Osteocyte (in vitro differentiated cells): Measurements from ENCODE around the gene CCDC93. TPM values are rescaled to one million over a fixed set of nuclear protein-coding genes. Genes with fewer than 3 reads are reported as not detected.
"Not testable (repeated sequence)": the region's sequence is repeated elsewhere in the genome, so short reads cannot be mapped to it uniquely, and the experiment has no call there.

Experiments
- DNase-seq: peaks from one replicate; pipeline ENCODE4 v3.0.0; 2021; ENCODE audit warnings: mixed read lengths; ENCODE audit not compliant: unreplicated experiment; ENCODE audit errors: extremely low spot score
- H3K27ac Mint-ChIP-seq: one replicate; pipeline ENCODE4 v1.8.0; 2021; ENCODE audit warnings: mild to moderate bottlenecking, mixed read lengths; ENCODE audit not compliant: unreplicated experiment
- H3K27me3 Mint-ChIP-seq: one replicate; pipeline ENCODE4 v1.8.0; 2021; ENCODE audit warnings: mixed read lengths; ENCODE audit not compliant: unreplicated experiment
- H3K36me3 Mint-ChIP-seq: one replicate; pipeline ENCODE4 v1.8.0; 2021; ENCODE audit warnings: mixed read lengths; ENCODE audit not compliant: unreplicated experiment
- H3K4me1 Mint-ChIP-seq: one replicate; pipeline ENCODE4 v1.8.0; 2021; ENCODE audit warnings: mixed read lengths; ENCODE audit not compliant: unreplicated experiment
- H3K4me3 Mint-ChIP-seq: one replicate; pipeline ENCODE4 v1.8.0; 2021; ENCODE audit warnings: mild to moderate bottlenecking, moderate library complexity, mixed read lengths; ENCODE audit not compliant: unreplicated experiment
- H3K9me3 Mint-ChIP-seq: one replicate; pipeline ENCODE4 v1.8.0; 2021; ENCODE audit warnings: mixed read lengths; ENCODE audit not compliant: unreplicated experiment
- CTCF ChIP-seq: fragments of 200-600 bp; sonication (generic); IDR thresholded peaks from 2 replicates; pipeline ENCODE4 v1.5.0; 2021; ENCODE audit warnings: antibody characterized with exemption, mild to moderate bottlenecking, moderate library complexity
- total RNA-seq: library from RNA; stranded (reverse); gene quantifications from 2 replicates; pipeline ENCODE4 v1.2.1, GENCODE V29; 2021

The CCDC93 gene
- total RNA-seq, 1 donor from 2014 or later = 23.3 TPM

- Mint-ChIP-seq H3K36me3 (peaks cover 71% of the 10 kb centered on the region), H3K4me3 (no peak overlapping the region), H3K27me3 (no peaks in the 10 kb centered on the region), H3K9me3 (no peaks in the 10 kb centered on the region), H3K27ac (no peak overlapping the region), H3K4me1 (no peaks in the 10 kb centered on the region)
- no peak for TF ChIP-seq CTCF
- no peak for DNase-seq
Measured at GRCh38 chr2:117931266-117931665, 82.6 kb downstream of the CCDC93 start.

GRCh38 chr2:117930775-117931174 is 83.1 kb downstream of the CCDC93 start:
- H3K27ac Mint-ChIP-seq = no peak overlapping the region
- TF ChIP-seq CTCF = no peak
- H3K27me3 Mint-ChIP-seq = no peaks in the 10 kb centered on the region
- no peak for DNase-seq
- no peaks in the 10 kb centered on the region for H3K4me1 Mint-ChIP-seq
- no peak overlapping the region for H3K4me3 Mint-ChIP-seq
- H3K36me3 Mint-ChIP-seq = peaks cover 70% of the 10 kb centered on the region
- H3K9me3 Mint-ChIP-seq = no peaks in the 10 kb centered on the region

- not testable (repeated sequence) for H3K4me1 Mint-ChIP-seq, H3K27ac Mint-ChIP-seq, H3K4me3 Mint-ChIP-seq, DNase-seq, H3K9me3 Mint-ChIP-seq, H3K27me3 Mint-ChIP-seq
- H3K36me3 Mint-ChIP-seq = peaks cover 62% of the 10 kb centered on the region
Measured at GRCh38 chr2:117923471-117923870, 90.4 kb downstream of the CCDC93 start.

GRCh38 chr2:117921520-117921919 is 92.3 kb downstream of the CCDC93 start:
- no peaks in the 10 kb centered on the region for H3K9me3 Mint-ChIP-seq
- H3K27me3 Mint-ChIP-seq = no peaks in the 10 kb centered on the region
- DNase-seq = no peak
- H3K27ac Mint-ChIP-seq = no peak overlapping the region
- peaks cover 60% of the 10 kb centered on the region for H3K36me3 Mint-ChIP-seq
- H3K4me1 Mint-ChIP-seq = no peaks in the 10 kb centered on the region
- no peak for TF ChIP-seq CTCF
- no peak overlapping the region for H3K4me3 Mint-ChIP-seq

- H3K9me3 Mint-ChIP-seq = no peaks in the 10 kb centered on the region
- TF ChIP-seq CTCF = no peak
- H3K4me1 Mint-ChIP-seq = no peaks in the 10 kb centered on the region
- peaks cover 43% of the 10 kb centered on the region for H3K36me3 Mint-ChIP-seq
- H3K27ac Mint-ChIP-seq = no peak overlapping the region
- no peaks in the 10 kb centered on the region for H3K27me3 Mint-ChIP-seq
- no peak for DNase-seq
- H3K4me3 Mint-ChIP-seq = no peak overlapping the region
Measured at GRCh38 chr2:117918608-117919007, 95.3 kb downstream of the CCDC93 start.
